ENCODE measurements around the gene ZNF17.
A peak's percentile ranks its signal among the peaks of the same experiment; 100 is the strongest.

ZNF17 gene

GRCh38 chr19:57441979-57442752, 31.2 kb downstream of the ZNF17 start:
- H3K27me3 Mint-ChIP-seq: no peaks in the 10 kb centered on the region
- DNase-seq: no peak
- H3K27ac Mint-ChIP-seq: no peak overlapping the region
- H3K36me3 Mint-ChIP-seq (ENCODE audit: insufficient read depth): peaks cover 11% of the 10 kb centered on the region
- no peak for ATAC-seq (replicated peaks)
- no peak overlapping the region for H3K4me3 Mint-ChIP-seq
- peaks cover 2 to 30% of the 10 kb centered on the region in 2 donors for H3K9me3 Mint-ChIP-seq
- H3K4me1 Mint-ChIP-seq (ENCODE audit: low read depth in 2 of 2): peaks cover 10 to 13% of the 10 kb centered on the region in 2 donors

GRCh38 chr19:57443121-57443696, 32.2 kb downstream of the ZNF17 start:
- no peaks in the 10 kb centered on the region for H3K27me3 Mint-ChIP-seq
- H3K4me1 Mint-ChIP-seq (ENCODE audit: low read depth in 2 of 2): peaks cover 10 to 13% of the 10 kb centered on the region in 2 donors
- peaks cover 12% of the 10 kb centered on the region for H3K36me3 Mint-ChIP-seq (ENCODE audit: insufficient read depth)
- H3K27ac Mint-ChIP-seq: no peak overlapping the region
- DNase-seq (no peak), ATAC-seq (replicated peaks) (no peak)
- no peak overlapping the region for H3K4me3 Mint-ChIP-seq
- peaks cover 2 to 30% of the 10 kb centered on the region in 2 donors for H3K9me3 Mint-ChIP-seq

GRCh38 chr19:57452307-57452706, 41.3 kb downstream of the ZNF17 start:
- Mint-ChIP-seq H3K4me3 (no peak overlapping the region), H3K27me3 (no peaks in the 10 kb centered on the region), H3K27ac (no peak overlapping the region), H3K36me3 (ENCODE audit: insufficient read depth) (peaks cover under 1% of the 10 kb centered on the region), H3K9me3 (peaks cover 3 to 15% of the 10 kb centered on the region in 2 donors), H3K4me1 (ENCODE audit: low read depth in 2 of 2) (no peaks in the 10 kb centered on the region)
- DNase-seq (no peak), ATAC-seq (replicated peaks) (no peak)

- no peaks in the 10 kb centered on the region for H3K27me3 Mint-ChIP-seq
- no peak overlapping the region for H3K27ac Mint-ChIP-seq
- DNase-seq: peak in 2 of 3 experiments; percentile 3 to 28
- no peaks in the 10 kb centered on the region for H3K36me3 Mint-ChIP-seq (ENCODE audit: insufficient read depth)
- H3K4me1 Mint-ChIP-seq (ENCODE audit: low read depth in 2 of 2): no peaks in the 10 kb centered on the region
- no peak overlapping the region for H3K4me3 Mint-ChIP-seq
- peaks cover 0 to 19% of the 10 kb centered on the region in 2 donors for H3K9me3 Mint-ChIP-seq
- peak; percentile 56 for ATAC-seq (replicated peaks)
These were observed 54.9 kb downstream of the ZNF17 start for GRCh38 chr19:57465680-57466381.

GRCh38 chr19:57466489-57466888, 55.5 kb downstream of the ZNF17 start:
- Mint-ChIP-seq H3K9me3 (peaks cover 0 to 24% of the 10 kb centered on the region in 2 donors), H3K36me3 (ENCODE audit: insufficient read depth) (no peaks in the 10 kb centered on the region), H3K27me3 (no peaks in the 10 kb centered on the region), H3K4me1 (ENCODE audit: low read depth in 2 of 2) (no peaks in the 10 kb centered on the region), H3K4me3 (no peak overlapping the region), H3K27ac (no peak overlapping the region)
- no peak for ATAC-seq (replicated peaks)
- DNase-seq: no peak
